ENCODE data around the gene VIM.
A peak's percentile ranks its signal among the peaks of the same experiment; 100 is the strongest.

The VIM gene

GRCh38 chr10:17228091-17229015 lies at the start of gene VIM:
Gene VIM, plus strand, starts transcription at chr10:17228241. Its CDS starts 1,182 bp downstream, at chr10:17229423.
- FAIRE-seq (peak; percentile 84), DNase-seq (ENCODE audit: extremely low spot score, insufficient read length, low read depth) (no peak)

GRCh38 chr10:17179002-17179401 lies 49.0 kb upstream of the VIM start:
- FAIRE-seq: no peak
- DNase-seq (ENCODE audit: extremely low spot score, insufficient read length, low read depth): no peak

DNA sequence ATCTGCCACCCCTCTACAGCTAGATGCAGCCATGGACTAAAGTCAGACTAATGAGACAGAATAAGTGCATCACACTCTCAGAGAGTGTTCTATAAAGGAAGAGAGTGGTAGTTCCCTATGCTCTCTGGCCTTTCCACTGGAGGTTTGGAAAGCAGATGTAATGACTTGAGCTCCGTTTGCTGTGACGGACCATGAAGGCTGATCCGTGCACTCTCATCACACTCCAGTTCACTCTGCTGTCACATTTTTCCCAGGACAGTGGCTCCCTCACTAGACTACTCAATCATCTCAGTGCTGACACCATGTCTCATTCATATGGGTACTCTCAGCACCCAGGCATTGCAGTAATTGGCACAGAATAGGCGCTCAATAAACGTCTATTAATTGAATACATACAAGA lies 46.9 kb upstream of the VIM start:
- no peak for FAIRE-seq
- DNase-seq (ENCODE audit: extremely low spot score, insufficient read length, low read depth): no peak

GRCh38 chr10:17181751-17182150 lies 46.3 kb upstream of the VIM start:
- no peak for FAIRE-seq
- no peak for DNase-seq (ENCODE audit: extremely low spot score, insufficient read length, low read depth)

- DNase-seq (ENCODE audit: extremely low spot score, insufficient read length, low read depth) (no peak), FAIRE-seq (no peak)
These were observed 44.9 kb upstream of the VIM start for GRCh38 chr10:17183110-17183509.

GRCh38 chr10:17185873-17186272 lies 42.2 kb upstream of the VIM start:
- no peak for FAIRE-seq

DNA sequence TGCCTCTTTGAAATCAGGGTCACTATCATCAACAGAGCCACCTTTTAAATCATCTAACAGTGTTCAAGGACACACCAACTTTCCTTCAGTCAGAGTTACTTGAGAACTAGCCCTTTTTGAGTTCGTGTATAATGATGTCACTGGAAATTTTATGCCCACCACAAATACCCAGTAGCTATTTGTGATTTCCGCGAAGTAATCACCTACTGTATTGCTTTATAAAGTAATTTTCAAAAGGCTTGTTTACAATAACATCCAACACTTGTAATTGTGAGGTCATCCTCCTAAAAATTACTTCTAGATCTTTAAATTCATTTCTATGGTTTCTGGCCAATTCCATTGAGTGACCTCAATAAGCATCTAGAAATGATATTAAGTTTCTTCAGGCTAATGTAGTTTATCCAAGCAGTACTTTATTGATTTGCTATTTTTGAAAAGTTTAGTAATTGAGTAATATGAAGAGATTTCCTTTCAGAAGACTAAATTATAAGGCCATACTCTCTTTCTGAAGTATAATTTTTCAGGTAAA lies 39.3 kb upstream of the VIM start:
- peak; percentile 12 for FAIRE-seq
- DNase-seq (ENCODE audit: extremely low spot score, insufficient read length, low read depth): no peak

More at GRCh38 chr10:17185873-17186272, 42.2 kb upstream of the VIM start:
- no peak for DNase-seq (ENCODE audit: extremely low spot score, insufficient read length, low read depth)

DNA sequence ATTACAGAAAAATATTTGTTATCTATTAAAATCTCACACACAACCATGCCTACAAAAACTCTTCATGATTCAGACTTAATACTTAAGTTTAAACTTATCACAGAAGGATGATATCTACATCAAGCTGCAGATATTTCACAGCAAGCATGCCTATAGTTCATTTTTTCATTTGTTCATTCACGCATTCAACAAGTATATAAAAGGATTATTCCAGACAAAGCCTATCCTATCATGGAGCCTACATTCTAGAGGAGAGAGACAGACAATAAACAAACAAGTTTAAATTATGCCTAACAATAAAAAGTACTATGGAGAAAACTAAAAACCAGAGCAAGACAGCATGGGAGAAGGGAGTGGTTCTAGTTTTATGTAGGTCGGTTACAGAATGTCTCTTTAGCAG lies 37.4 kb upstream of the VIM start:
- DNase-seq (ENCODE audit: extremely low spot score, insufficient read length, low read depth): no peak

GRCh38 chr10:17195083-17195482 lies 33.0 kb upstream of the VIM start:
- DNase-seq (ENCODE audit: extremely low spot score, insufficient read length, low read depth) (no peak), FAIRE-seq (no peak)

More for the DNA sequence above, 37.4 kb upstream of the VIM start:
- no peak for FAIRE-seq

DNA sequence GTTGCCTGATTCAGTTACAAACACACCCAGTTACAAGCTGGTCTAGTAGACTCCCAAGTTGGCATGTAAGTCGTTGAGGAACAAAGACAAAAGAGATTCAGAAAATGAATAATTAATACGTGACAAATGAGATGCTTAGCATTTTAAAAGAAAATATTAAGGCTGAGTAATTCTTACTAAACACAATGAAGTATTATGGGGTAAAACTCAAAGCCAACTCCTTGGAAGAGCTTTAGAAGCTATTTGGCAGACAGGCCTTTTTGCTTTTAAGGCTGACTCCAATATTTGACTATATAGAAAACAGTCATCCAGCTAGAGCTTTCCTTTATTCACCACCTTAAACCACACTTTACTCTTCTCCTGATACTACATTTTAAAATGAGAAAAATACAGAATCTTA lies 32.0 kb upstream of the VIM start:
- DNase-seq (ENCODE audit: extremely low spot score, insufficient read length, low read depth) (no peak), FAIRE-seq (no peak)

GRCh38 chr10:17196573-17196972 lies 31.5 kb upstream of the VIM start:
- no peak for FAIRE-seq
- DNase-seq (ENCODE audit: extremely low spot score, insufficient read length, low read depth): no peak

GRCh38 chr10:17199351-17199804 lies 28.7 kb upstream of the VIM start:
- DNase-seq (ENCODE audit: extremely low spot score, insufficient read length, low read depth) (no peak), FAIRE-seq (no peak)

GRCh38 chr10:17200001-17200911 lies 27.8 kb upstream of the VIM start:
- DNase-seq (ENCODE audit: extremely low spot score, insufficient read length, low read depth) (no peak), FAIRE-seq (peak; percentile 67)

DNA sequence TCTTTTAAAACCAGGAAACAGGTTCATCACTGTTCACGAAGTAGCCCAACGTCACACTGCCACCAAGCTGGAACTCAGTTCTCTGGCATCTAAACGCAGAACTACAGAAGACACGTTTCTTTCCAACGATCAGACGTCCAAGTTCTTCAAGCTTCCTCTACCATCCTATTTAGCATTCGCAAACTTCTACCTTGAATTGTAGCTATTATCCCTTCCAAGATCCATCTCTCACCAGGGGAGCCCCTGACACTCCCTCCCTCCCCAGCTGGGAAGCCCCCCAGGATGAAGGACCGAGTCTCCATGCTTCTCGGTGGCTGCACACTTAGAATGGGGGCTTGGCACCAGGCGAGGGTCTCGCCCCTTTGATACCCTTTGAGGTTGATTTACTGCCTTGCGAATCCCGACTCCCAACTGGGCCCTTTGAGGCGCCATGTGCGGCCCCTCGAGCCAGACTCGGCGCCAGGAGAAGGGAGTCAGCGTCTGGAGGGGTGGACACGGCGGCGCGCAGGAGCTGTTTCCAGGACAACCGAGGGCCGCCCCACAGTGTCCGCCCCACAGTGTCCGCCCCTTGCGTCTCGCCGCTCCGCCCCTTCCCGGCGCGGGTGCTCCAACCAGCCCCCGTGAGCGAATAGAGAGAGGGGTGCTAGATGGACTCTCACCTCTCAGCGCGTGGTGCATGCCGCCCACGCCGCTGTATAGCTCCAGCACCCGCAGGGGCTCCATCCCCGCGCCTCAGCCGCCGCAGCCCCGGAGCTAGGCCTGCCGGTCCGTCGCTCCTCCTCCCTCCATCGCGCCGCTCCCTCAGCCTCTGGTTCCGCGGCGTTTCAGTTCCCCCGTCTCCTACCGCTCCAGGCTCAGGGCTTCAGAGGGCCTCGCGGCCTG lies 26.9 kb upstream of the VIM start, which contains the start of gene TRDMT1:
TSS of gene TRDMT1 (minus strand) at position 761 of the 882 bp plus-strand sequence. CDS start at position 723, 38 bp downstream.
- DNase-seq (ENCODE audit: extremely low spot score, insufficient read length, low read depth) (peak; percentile 61), FAIRE-seq (peak; percentile 69)

- DNase-seq (ENCODE audit: extremely low spot score, insufficient read length, low read depth) (no peak), FAIRE-seq (no peak)
These were observed 26.3 kb upstream of the VIM start for GRCh38 chr10:17201794-17202116.

- FAIRE-seq (no peak), DNase-seq (ENCODE audit: extremely low spot score, insufficient read length, low read depth) (no peak)
These were observed 25.5 kb upstream of the VIM start for GRCh38 chr10:17202506-17202905.

DNA sequence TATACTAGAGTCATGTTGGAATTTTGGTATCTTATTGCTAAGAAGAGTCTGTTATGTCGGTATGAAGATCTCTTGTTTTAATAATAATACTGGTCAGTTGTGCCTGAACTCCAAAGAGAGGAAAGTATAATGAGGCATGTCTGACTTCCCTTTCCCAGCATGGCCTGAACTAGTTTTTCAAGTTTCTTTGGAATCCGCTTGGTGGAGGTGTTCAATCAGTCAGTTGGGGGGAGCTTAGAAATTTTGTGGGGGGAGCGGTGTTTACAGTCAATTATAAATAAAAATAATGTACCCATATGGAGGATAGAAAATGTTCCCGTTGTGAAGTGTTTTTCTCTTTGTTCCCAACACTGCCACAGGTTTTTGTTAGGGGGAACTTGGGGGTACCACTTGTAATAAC lies 25.0 kb upstream of the VIM start:
- FAIRE-seq: no peak
- no peak for DNase-seq (ENCODE audit: extremely low spot score, insufficient read length, low read depth)

GRCh38 chr10:17203416-17203815 lies 24.6 kb upstream of the VIM start:
- FAIRE-seq (no peak), DNase-seq (ENCODE audit: extremely low spot score, insufficient read length, low read depth) (no peak)

GRCh38 chr10:17206210-17206709 lies 21.8 kb upstream of the VIM start:
- FAIRE-seq (peak; percentile 53), DNase-seq (ENCODE audit: extremely low spot score, insufficient read length, low read depth) (no peak)
